Stimulated activated CD8-positive, alpha-beta memory T cell treated with anti-CD3 and anti-CD28 coated beads, Interleukin-12 subunit alpha, Interleukin-12 subunit beta, amount 100 ng/mL, for 24 hours (primary cell): ENCODE measurements around the gene TEC.

ENCODE experiments used
- DNase-seq: peaks from one replicate; pipeline ENCODE4 v3.0.0-alpha.2; 2020; ENCODE audit errors: extremely low read depth

The TEC gene

DNA sequence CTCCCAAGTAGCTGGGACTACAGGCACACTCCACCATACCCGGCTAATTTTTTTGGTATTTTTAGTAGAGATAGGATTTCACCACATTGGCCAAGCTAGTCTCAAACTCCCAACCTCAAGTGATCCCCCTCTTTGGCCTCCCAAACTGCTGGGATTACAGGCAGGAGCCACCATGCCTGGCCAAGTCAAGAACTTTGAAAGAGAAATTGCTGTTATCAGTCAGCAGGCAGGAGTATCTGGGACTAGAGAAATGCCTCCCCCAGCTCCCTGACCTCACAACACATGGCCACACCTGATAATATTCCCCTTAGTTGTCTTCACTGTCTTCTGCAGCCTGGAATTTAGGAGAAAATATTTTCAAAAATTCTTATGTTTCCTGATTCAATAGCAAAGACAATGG, 143.0 kb downstream of the TEC start:
- DNase-seq = no peak

- DNase-seq = no peak
These were observed 144.8 kb downstream of the TEC start for GRCh38 chr4:48124870-48125269.

GRCh38 chr4:48122756-48123155, 146.9 kb downstream of the TEC start:
- DNase-seq = no peak

DNA sequence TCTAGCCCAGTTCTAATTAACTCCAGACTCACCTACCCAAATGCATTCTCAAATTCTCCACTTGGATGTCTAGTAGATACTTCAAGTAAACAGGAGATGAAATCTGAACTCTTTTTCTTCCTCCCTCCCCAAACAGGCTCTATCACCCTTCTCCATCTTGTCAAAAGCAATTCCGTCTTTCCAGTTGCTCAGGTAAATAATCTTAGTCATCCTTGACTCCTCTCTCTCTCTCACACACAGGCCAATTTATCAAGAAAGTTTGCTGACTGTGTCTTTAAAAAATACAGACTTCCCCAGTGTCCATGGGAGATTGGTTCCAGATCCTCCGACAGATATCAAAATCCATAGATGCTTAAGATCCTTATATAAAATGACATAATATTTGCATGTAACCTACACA, 148.5 kb downstream of the TEC start:
- no peak for DNase-seq

- no peak for DNase-seq
These were observed 149.5 kb downstream of the TEC start for GRCh38 chr4:48120132-48120531.

DNA sequence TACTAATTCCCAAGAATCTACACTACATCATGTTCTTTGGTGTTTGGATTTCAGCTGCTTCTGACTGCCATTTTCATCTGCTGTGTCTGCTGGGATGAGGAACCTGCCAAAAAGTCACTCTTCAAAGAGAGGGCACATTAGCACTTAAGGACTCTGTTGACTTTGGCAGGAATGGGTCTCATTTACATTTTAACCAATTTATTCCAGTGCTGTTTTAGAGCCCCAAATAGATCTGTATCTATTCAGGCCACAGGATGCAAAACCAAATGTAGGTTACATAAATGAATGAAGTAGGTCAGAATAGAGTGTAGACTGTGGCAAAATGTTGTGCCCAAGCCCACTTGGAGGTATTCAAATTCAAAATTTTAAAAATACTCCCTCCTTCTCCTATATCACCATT, 150.0 kb downstream of the TEC start:
- no peak for DNase-seq

DNA sequence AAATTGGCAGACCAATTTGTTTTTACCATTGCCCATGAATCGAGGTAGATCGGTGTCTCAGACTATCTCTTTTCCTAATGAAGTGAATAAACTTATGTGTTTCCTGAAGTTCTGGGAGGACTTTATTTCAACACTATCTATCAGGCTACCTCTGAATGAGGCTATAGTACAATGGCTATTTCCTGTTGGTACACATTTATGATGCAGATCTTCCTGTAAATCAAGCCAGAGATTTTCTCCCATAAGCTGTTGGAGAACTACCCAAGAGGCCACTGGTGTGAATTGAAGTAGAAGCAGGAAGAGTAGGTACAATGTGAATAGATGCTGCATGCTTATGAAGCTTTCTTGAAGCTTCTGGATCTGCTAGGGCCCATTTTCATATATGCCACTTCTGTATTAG, 151.6 kb downstream of the TEC start:
- DNase-seq = no peak

GRCh38 chr4:48116582-48116981, 153.1 kb downstream of the TEC start:
- no peak for DNase-seq

DNA sequence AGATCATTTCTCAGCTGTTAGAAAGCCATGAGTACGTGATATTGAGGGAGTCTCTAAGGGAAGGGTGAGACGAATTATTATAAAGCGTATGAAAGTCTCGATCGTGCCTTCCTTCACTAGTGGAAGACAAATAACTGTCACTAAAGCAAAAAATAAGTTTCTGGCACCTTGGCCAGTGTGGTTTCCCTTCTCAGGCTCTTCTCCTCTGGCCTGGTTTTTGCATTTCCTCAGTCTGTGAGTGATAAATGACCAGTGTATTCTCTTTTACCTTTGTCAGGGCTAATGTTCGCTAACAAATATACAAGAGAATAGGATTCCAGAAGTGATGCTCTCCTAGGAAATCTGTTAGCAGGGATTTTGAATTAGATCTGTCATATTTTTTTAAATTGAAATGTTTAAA, 155.2 kb downstream of the TEC start:
- DNase-seq = no peak

DNA sequence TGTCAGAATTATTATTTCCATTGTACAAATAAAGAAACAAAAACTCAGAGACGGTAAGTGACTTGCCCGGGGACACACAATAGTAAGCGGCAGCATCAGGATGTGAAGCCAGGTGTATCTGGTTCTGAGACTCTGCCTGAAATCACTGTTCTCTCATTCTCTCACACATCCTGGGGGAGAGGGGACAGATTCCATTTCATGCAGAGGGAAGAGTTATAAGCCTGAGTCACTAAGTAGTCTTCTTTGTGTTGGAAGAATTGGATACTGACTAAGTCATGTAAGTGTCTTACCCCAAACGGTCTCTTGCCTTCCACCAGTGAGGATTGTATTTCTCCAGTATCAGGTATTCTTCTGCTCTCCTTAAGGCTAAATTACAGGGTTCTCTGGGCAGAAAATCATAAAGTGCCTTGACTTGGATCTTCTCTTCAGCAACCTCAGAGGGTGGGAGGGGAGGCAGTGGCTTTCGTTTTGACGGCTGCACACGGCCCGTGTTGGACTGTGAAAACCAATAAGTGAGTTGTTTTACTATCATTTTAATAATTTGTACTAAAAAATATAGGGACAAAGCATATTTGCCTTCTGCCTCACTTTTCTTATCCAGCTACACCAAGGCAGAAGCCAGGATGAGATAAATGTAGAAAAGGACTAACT, 157.5 kb downstream of the TEC start:
- no peak for DNase-seq

GRCh38 chr4:48110452-48110978, 159.1 kb downstream of the TEC start:
- DNase-seq = no peak

GRCh38 chr4:48109413-48110263, 160.0 kb downstream of the TEC start:
- DNase-seq = no peak

- no peak for DNase-seq
These were observed 161.1 kb downstream of the TEC start for GRCh38 chr4:48108309-48109073.

DNA sequence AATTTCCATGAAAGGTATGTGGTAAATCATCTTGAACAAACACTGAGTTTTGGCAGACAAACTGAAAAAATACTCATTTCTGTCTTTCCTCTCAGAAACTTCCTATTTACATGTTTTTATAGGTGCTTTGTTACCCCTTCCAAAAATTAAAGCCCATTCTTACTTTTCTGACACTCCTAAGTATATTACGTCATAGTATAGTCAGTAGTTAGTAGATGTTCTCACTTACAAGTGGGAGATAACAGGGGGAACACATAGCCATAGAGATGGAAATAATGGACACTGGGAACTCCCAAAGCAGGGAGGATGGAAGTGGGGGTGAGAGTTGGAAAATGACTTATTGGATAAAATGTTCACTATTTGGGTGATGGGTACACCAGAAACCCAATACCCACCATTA, 164.4 kb downstream of the TEC start:
- DNase-seq = no peak

DNA sequence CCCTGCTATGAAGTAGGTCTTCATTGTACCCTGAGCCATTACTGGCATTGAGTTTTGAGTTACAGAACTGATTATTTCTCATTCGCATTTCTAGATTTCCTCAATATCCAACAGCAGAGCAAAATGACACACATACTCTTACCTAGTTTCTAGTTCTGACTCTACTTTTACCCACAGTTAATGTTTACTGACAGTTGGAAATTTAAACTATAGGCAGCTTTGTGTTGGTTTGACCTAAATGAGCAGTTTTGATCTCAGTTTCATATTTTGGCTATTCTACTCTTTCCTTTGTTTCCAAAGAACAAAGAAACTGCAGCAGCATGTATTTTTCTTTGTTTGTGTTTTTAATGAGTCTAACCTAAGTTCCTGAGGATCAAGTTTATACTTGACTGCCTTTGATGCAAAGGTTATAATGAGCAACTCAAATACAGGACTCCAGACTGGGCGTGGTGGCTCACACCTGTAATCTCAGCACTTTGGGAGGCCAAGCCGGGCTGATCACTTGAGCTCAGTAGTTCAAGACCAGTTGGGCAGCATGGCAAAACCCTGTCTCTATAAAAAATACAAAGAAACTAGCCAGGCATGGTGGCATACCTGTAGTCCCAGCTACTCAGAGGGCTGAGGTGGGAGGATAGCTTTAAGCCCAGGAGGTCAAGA, 166.0 kb downstream of the TEC start:
- DNase-seq = no peak

- DNase-seq = no peak
These were observed 167.3 kb downstream of the TEC start for GRCh38 chr4:48102303-48102702.

GRCh38 chr4:48100256-48100655, 169.4 kb downstream of the TEC start:
- DNase-seq = no peak

- DNase-seq = no peak
These were observed 174.2 kb downstream of the TEC start for GRCh38 chr4:48095441-48095840.

DNA sequence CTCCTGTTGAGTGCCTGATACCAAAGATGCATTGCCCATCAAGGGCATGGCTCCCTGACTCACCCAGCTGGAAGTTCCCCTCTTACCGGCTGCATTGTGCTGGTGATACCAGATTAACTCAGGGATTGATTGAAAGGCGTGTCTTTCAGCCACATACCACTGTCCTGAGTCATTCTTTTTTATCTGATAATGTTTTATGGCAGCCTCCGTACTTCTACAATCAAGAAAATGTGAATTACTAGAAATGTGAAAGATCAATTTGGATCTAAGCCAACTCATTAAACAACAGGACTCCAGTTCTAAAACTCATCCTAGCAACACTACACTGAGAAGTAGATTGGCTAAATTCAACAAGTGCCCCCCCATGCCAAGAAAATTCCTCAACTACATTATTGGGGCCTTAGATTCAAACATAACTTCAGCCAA, 175.6 kb downstream of the TEC start:
- DNase-seq = peak; percentile 14

DNA sequence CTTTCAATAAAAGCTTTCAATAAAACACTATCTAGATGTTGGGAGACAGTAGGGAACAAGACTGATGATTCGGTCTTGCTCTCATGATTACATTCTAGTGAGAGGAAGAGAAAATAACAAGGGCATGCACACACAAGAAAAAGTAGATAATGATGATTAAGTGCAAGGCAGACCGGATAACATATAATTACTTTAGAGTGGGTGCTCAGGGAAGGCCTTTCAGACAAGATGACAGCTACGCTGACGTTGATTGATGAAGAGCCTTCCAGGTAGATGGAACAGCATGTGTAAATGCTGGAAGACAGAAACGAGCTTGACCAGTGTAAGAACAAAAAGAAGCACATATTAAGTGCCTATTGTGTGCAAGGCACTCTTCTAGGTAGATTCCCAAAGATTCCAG, 179.0 kb downstream of the TEC start:
- DNase-seq = no peak

GRCh38 chr4:48085821-48086589, 183.6 kb downstream of the TEC start:
- DNase-seq = no peak
